H9 (cell line): ENCODE results near the gene POLN. TPM values are rescaled to one million over a fixed set of nuclear protein-coding genes. Genes with fewer than 3 reads are reported as not detected.

Experiments
- DNase-seq: peaks from one replicate; pipeline ENCODE4 v3.0.0-alpha.2; 2017
- H2AFZ ChIP-seq: one replicate; pipeline ENCODE4 v1.6.1; 2013; ENCODE audit warnings: mild to moderate bottlenecking, low read length, control low read depth, moderate library complexity
- H2AK5ac ChIP-seq: 2 replicates; pipeline ENCODE4 v1.6.1; 2013; ENCODE audit warnings: low read length, control low read depth, mixed read lengths; ENCODE audit not compliant: insufficient read length
- H2BK120ac ChIP-seq: one replicate; pipeline ENCODE4 v1.6.1; 2013; ENCODE audit warnings: low read depth, mild to moderate bottlenecking, low read length, control low read depth, inconsistent platforms; ENCODE audit not compliant: poor library complexity, severe bottlenecking
- H2BK12ac ChIP-seq: 2 replicates; pipeline ENCODE4 v1.6.1; 2013; ENCODE audit warnings: low read length, control low read depth, mixed read lengths, low read depth; ENCODE audit not compliant: insufficient read length
- H2BK15ac ChIP-seq: 2 replicates; pipeline ENCODE4 v1.6.1; 2013; ENCODE audit warnings: low read depth, low read length, control low read depth
- H2BK20ac ChIP-seq: one replicate; pipeline ENCODE4 v1.6.1; 2013; ENCODE audit warnings: low read depth, mild to moderate bottlenecking, low read length, control low read depth, inconsistent platforms; ENCODE audit not compliant: poor library complexity, severe bottlenecking
- H2BK5ac ChIP-seq: 2 replicates; pipeline ENCODE4 v1.6.1; 2013; ENCODE audit warnings: low read length, control low read depth, mixed read lengths; ENCODE audit not compliant: insufficient read length
- H3K14ac ChIP-seq: 2 replicates; pipeline ENCODE4 v1.6.1; 2013; ENCODE audit warnings: low read length, control low read depth; ENCODE audit not compliant: insufficient read depth
- H3K18ac ChIP-seq: 2 replicates; pipeline ENCODE4 v1.6.1; 2013; ENCODE audit warnings: low read depth, mild to moderate bottlenecking, mixed read lengths, low read length, control low read depth; ENCODE audit not compliant: insufficient read length
- H3K23ac ChIP-seq: 2 replicates; pipeline ENCODE4 v1.6.1; 2013; ENCODE audit warnings: low read length, control low read depth, mixed read lengths, low read depth; ENCODE audit not compliant: insufficient read length
- H3K23me2 ChIP-seq: 2 replicates; pipeline ENCODE4 v1.6.1; 2013; ENCODE audit warnings: low read depth, mild to moderate bottlenecking, mixed read lengths, low read length, control low read depth; ENCODE audit not compliant: insufficient read length, poor library complexity, severe bottlenecking
- H3K27ac ChIP-seq: 2 replicates; pipeline ENCODE4 v1.5.1; 2013; ENCODE audit warnings: low read length, control low read depth, mixed read lengths, low read depth; ENCODE audit not compliant: insufficient read length
- H3K27me3 ChIP-seq: 2 replicates; pipeline ENCODE4 v1.6.1; 2013; ENCODE audit warnings: low read length, control low read depth, inconsistent platforms; ENCODE audit not compliant: insufficient read depth
- H3K4ac ChIP-seq: 2 replicates; pipeline ENCODE4 v1.6.1; 2013; ENCODE audit warnings: low read depth, mild to moderate bottlenecking, control low read depth, inconsistent platforms, low read length, moderate library complexity
- H3K4me1 ChIP-seq: 2 replicates; pipeline ENCODE4 v1.6.1; 2013; ENCODE audit warnings: low read length, control low read depth, inconsistent platforms; ENCODE audit not compliant: insufficient read depth
- H3K4me2 ChIP-seq: 2 replicates; pipeline ENCODE4 v1.6.1; 2013; ENCODE audit warnings: low read length, control low read depth, mixed read lengths; ENCODE audit not compliant: insufficient read length, insufficient read depth
- H3K56ac ChIP-seq: 2 replicates; pipeline ENCODE4 v1.6.1; 2013; ENCODE audit warnings: low read depth, mild to moderate bottlenecking, mixed read lengths, low read length, control low read depth; ENCODE audit not compliant: insufficient read length
- H3K79me1 ChIP-seq: 2 replicates; pipeline ENCODE4 v1.6.1; 2013; ENCODE audit warnings: low read depth, mild to moderate bottlenecking, moderate library complexity, low read length, control low read depth, inconsistent platforms; ENCODE audit not compliant: insufficient read depth, poor library complexity, severe bottlenecking
- H3K79me2 ChIP-seq: 2 replicates; pipeline ENCODE4 v1.6.1; 2013; ENCODE audit warnings: low read length, control low read depth, inconsistent platforms; ENCODE audit not compliant: insufficient read depth
- H3K9ac ChIP-seq: 2 replicates; pipeline ENCODE4 v1.6.1; 2013; ENCODE audit warnings: low read length, control low read depth, mixed read lengths; ENCODE audit not compliant: insufficient read length; ENCODE audit errors: extremely low read depth
- H3K9me3 ChIP-seq: one replicate; pipeline ENCODE4 v1.6.1; 2013; ENCODE audit warnings: low read depth, low read length, inconsistent platforms; ENCODE audit not compliant: control insufficient read depth
- H3T11ph ChIP-seq: one replicate; pipeline ENCODE4 v1.6.1; 2013; ENCODE audit warnings: mild to moderate bottlenecking, low read length, control low read depth, inconsistent platforms
- H4K20me1 ChIP-seq: one replicate; pipeline ENCODE4 v1.6.1; 2013; ENCODE audit not compliant: control insufficient read depth, insufficient read length, insufficient read depth
- H4K5ac ChIP-seq: 2 replicates; pipeline ENCODE4 v1.6.1; 2013; ENCODE audit warnings: low read depth, mild to moderate bottlenecking, mixed read lengths, low read length, control low read depth; ENCODE audit not compliant: insufficient read length
- H4K8ac ChIP-seq: replicated peaks from 2 replicates; pipeline ENCODE4 v1.6.1; 2013; ENCODE audit warnings: low read length, control low read depth, mixed read lengths, low read depth; ENCODE audit not compliant: insufficient read length
- H4K91ac ChIP-seq: 2 replicates; pipeline ENCODE4 v1.6.1; 2013; ENCODE audit warnings: low read depth, mild to moderate bottlenecking, moderate library complexity, mixed read lengths, low read length, control low read depth; ENCODE audit not compliant: insufficient read length
- H3K27ac Mint-ChIP-seq, 3 experiments: 2 replicates in 2 of 3; 3 replicates in 1 of 3; pipeline ENCODE4 v1.8.0; 2020 to 2021; ENCODE audit warnings: mixed read lengths in 3 of 3, mild to moderate bottlenecking in 1 of 3, moderate library complexity in 1 of 3
- H3K27me3 Mint-ChIP-seq: 2 replicates; pipeline ENCODE4 v1.8.0; 2021; ENCODE audit warnings: low read depth, mild to moderate bottlenecking, moderate library complexity, mixed read lengths
- H3K36me3 Mint-ChIP-seq, 3 experiments: 2 replicates in 2 of 3; 3 replicates in 1 of 3; pipeline ENCODE4 v1.8.0; 2020 to 2021; ENCODE audit warnings: low read depth in 3 of 3, mixed read lengths in 3 of 3; ENCODE audit not compliant: insufficient read depth in 1 of 3
- H3K4me1 Mint-ChIP-seq, 2 experiments: 2 replicates each; pipeline ENCODE4 v1.8.0; 2020; ENCODE audit warnings: mixed read lengths in 2 of 2
- H3K4me3 Mint-ChIP-seq, 2 experiments: 2 replicates in 1 of 2; 3 replicates in 1 of 2; pipeline ENCODE4 v1.8.0; 2020 to 2021; ENCODE audit warnings: mild to moderate bottlenecking in 2 of 2, mixed read lengths in 2 of 2, moderate library complexity in 1 of 2
- H3K9me3 Mint-ChIP-seq, 2 experiments: 2 replicates in 1 of 2; 3 replicates in 1 of 2; pipeline ENCODE4 v1.8.0; 2020; ENCODE audit warnings: mild to moderate bottlenecking in 2 of 2, mixed read lengths in 2 of 2, moderate library complexity in 1 of 2
- CTCF ChIP-seq: fragments of 200-600 bp; sonication (generic); conservative IDR thresholded peaks from 3 replicates; pipeline ENCODE4 v1.8.0; 2021; ENCODE audit warnings: antibody characterized with exemption, mild to moderate bottlenecking
- WGBS: extraction: QIAGEN DNeasy Blood & Tissue Kit; methylation state at CpG from one replicate; pipeline ENCODE4 v1.1.7; 2013; ENCODE audit warnings: missing lambda C conversion rate, low lambda C conversion rate, mixed read lengths; ENCODE audit not compliant: insufficient read length; ENCODE audit errors: extremely low coverage; 5-methylcytosine and 5-hydroxymethylcytosine counted together
- total RNA-seq: library from RNA; stranded (reverse); gene quantifications from 2 replicates; pipeline ENCODE4 v1.2.1, GENCODE V29; 2021

The POLN gene
- total RNA-seq, 1 experiment from 2014 or later, result 0.74 TPM

- no peak overlapping the region; a peak in 1 of 7 replicates for H3K27ac Mint-ChIP-seq
- Histone ChIP-seq H3K4me1 (no peaks in the 10 kb centered on the region), H3K27ac (no peak overlapping the region), H3K79me1 (no peaks in the 10 kb centered on the region), H2BK15ac (no peak overlapping the region), H3K18ac (no peak overlapping the region), H4K91ac (no peak overlapping the region), H4K8ac (no peak overlapping the region), H3K9ac (no peak overlapping the region), H3K79me2 (no peaks in the 10 kb centered on the region), H3T11ph (no peak overlapping the region), H2BK12ac (no peak overlapping the region), H3K4ac (no peak overlapping the region), H2AK5ac (no peak overlapping the region), H3K27me3 (no peaks in the 10 kb centered on the region), H4K20me1 (no peaks in the 10 kb centered on the region), H3K56ac (no peak overlapping the region), H3K4me2 (no peak overlapping the region), H3K23ac (no peak overlapping the region), H2BK20ac (no peak overlapping the region), H3K9me3 (no peaks in the 10 kb centered on the region), H2AFZ (no peak overlapping the region), H2BK5ac (no peak overlapping the region), H3K23me2 (no peaks in the 10 kb centered on the region), H3K14ac (no peak overlapping the region), H4K5ac (no peak overlapping the region), H2BK120ac (no peak overlapping the region)
- H3K27me3 Mint-ChIP-seq, result no peaks in the 10 kb centered on the region; the same call in none of the 2 replicates
- H3K4me3 Mint-ChIP-seq, result no peak overlapping the region; a peak in 1 of 5 replicates
- no CpG with 5 or more reads among the region's 7 CpGs for WGBS
- TF ChIP-seq CTCF, result no peak
- no peaks in the 10 kb centered on the region for H3K4me1 Mint-ChIP-seq
- H3K9me3 Mint-ChIP-seq, result peaks cover 6 to 8% of the 10 kb centered on the region in 2 experiments
- peaks cover 2 to 8% (median 3%) of the 10 kb centered on the region in 3 experiments for H3K36me3 Mint-ChIP-seq
- DNase-seq, result no peak
These were observed 62.2 kb downstream of the POLN start for GRCh38 chr4:2179717-2180116.
